Measurements from ENCODE around the gene PRRT3. TPM values are rescaled to one million over a fixed set of nuclear protein-coding genes. Genes with fewer than 3 reads are reported as not detected.
"Not testable (repeated sequence)": the region's sequence is repeated elsewhere in the genome, so short reads cannot be mapped to it uniquely, and the experiment has no call there.

PRRT3 gene
- polyA plus RNA-seq, 1 of the 3 experiments (the other 2 are of a cell fraction) = 5.5 TPM

GRCh38 chr3:9897408-9898372 is 54.5 kb downstream of the PRRT3 start:
- CTCF ChIA-PET = interaction anchor here (0.6 to 0.7 kb wide), 2 partner anchors 44 to 51 kb away, joined by 3 read pairs; no protein-coding TSS in a partner anchor
- Histone ChIP-seq H3K4me3 (ENCODE audit: low read depth in 2 of 2, low read length in 1 of 2) (no peak overlapping the region), H3K27ac (ENCODE audit: low read depth in 2 of 2, low read length in 1 of 2) (peak overlapping the region; percentile 5 to 8; a peak in 2 of 4 replicates), H3F3A (replicated peaks; ENCODE audit: insufficient read depth) (peaks cover 25% of the 10 kb centered on the region), H3K4me2 (no peak overlapping the region), H3K4me1 (ENCODE audit: control insufficient read depth in 1 of 2, insufficient read depth in 2 of 2, low read depth in 1 of 2, low read length in 1 of 2) (peaks cover 4 to 9% of the 10 kb centered on the region in 2 experiments; a peak in 2 of 4 replicates), H3K9ac (no peak overlapping the region), H3K9me3 (no peaks in the 10 kb centered on the region), H3K9me2 (no peaks in the 10 kb centered on the region), H3K27me3 (ENCODE audit: insufficient read depth) (no peaks in the 10 kb centered on the region), H2AFZ (ENCODE audit: low read depth) (no peak overlapping the region), H3K79me2 (ENCODE audit: insufficient read depth) (peaks cover 31% of the 10 kb centered on the region), H4K20me1 (ENCODE audit: insufficient read depth) (peaks cover 7% of the 10 kb centered on the region; the same call in 1 of the 2 replicates), H3K36me3 (replicated peaks in 1 of 2; ENCODE audit: control insufficient read depth in 1 of 2, insufficient read depth in 2 of 2, low read length in 1 of 2) (peaks cover 19 to 25% of the 10 kb centered on the region in 2 experiments)
- TF ChIP-seq USF2 (IDR thresholded peaks at IDR 0.05; ENCODE audit: borderline replicate concordance, low read depth, low read length) = no peak
- no peak for TF ChIP-seq EZH2phosphoT487 (IDR thresholded peaks at IDR 0.05; ENCODE audit: borderline replicate concordance, low read depth)
- no peak for TF ChIP-seq POLR2AphosphoS5 (IDR thresholded peaks at IDR 0.05; ENCODE audit: low read depth, low read length)
- no peak for TF ChIP-seq ZBTB33 (IDR thresholded peaks at IDR 0.05; ENCODE audit: borderline replicate concordance, low read depth)
- peak; percentile 88 for TF ChIP-seq PBX3 (IDR thresholded peaks at IDR 0.05)
- TF ChIP-seq YY1 (IDR thresholded peaks at IDR 0.05; ENCODE audit: low read depth) = peak; percentile 44; the same call in 1 of the 2 replicates
- TF ChIP-seq TCF12 (IDR thresholded peaks at IDR 0.05) = peak; percentile 55
- TF ChIP-seq NFIC (IDR thresholded peaks at IDR 0.05; ENCODE audit: borderline replicate concordance) = peak; percentile 66
- no peak for TF ChIP-seq FOXJ3 (CRISPR knock-in tag; IDR thresholded peaks at IDR 0.05)
- TF ChIP-seq MXI1 (IDR thresholded peaks at IDR 0.05; ENCODE audit: low read depth, low read length) = no peak
- peak; percentile 36 for TF ChIP-seq NRF1 (IDR thresholded peaks at IDR 0.05; ENCODE audit: low read depth, low read length)
- no peak for TF ChIP-seq MAX (IDR thresholded peaks at IDR 0.05; ENCODE audit: low read depth)
- WGBS (ENCODE audit: low lambda C conversion rate) = 64% methylated on average over 4 of the region's 4 CpGs
- DNase-seq = no peak
- POLR2A ChIA-PET = no interaction called here

- H3K4me3 ChIP-seq (ENCODE audit: low read depth in 2 of 2, low read length in 1 of 2); DNase-seq; H3K9ac ChIP-seq; H3K4me2 ChIP-seq; POLR2A ChIA-PET; H3K9me2 ChIP-seq; H3K27ac ChIP-seq (ENCODE audit: low read depth in 2 of 2, low read length in 1 of 2); H3K4me1 ChIP-seq (ENCODE audit: control insufficient read depth in 1 of 2, insufficient read depth in 2 of 2, low read depth in 1 of 2, low read length in 1 of 2); H3K9me3 ChIP-seq; H4K20me1 ChIP-seq (ENCODE audit: insufficient read depth); H3K27me3 ChIP-seq (ENCODE audit: insufficient read depth); H2AFZ ChIP-seq (ENCODE audit: low read depth): not testable (repeated sequence)
- Histone ChIP-seq H3F3A (replicated peaks; ENCODE audit: insufficient read depth) (peaks cover 28% of the 10 kb centered on the region), H3K79me2 (ENCODE audit: insufficient read depth) (peaks cover 40% of the 10 kb centered on the region), H3K36me3 (replicated peaks in 1 of 2; ENCODE audit: control insufficient read depth in 1 of 2, insufficient read depth in 2 of 2, low read length in 1 of 2) (peaks cover 23 to 25% of the 10 kb centered on the region in 2 experiments)
- 93% methylated on average over 10 of the region's 10 CpGs for WGBS (ENCODE audit: low lambda C conversion rate)
- CTCF ChIA-PET = interaction anchor here (0.7 kb wide), 1 partner anchor 50 kb away, joined by 3 read pairs; no protein-coding TSS in a partner anchor
Measured at GRCh38 chr3:9896755-9897407, 55.3 kb downstream of the PRRT3 start.

GRCh38 chr3:9895715-9896114 is 56.5 kb downstream of the PRRT3 start:
- H3K27me3 ChIP-seq (ENCODE audit: insufficient read depth); DNase-seq; H3K9ac ChIP-seq; H3K9me2 ChIP-seq; H3K9me3 ChIP-seq; CTCF ChIA-PET; H3K27ac ChIP-seq (ENCODE audit: low read depth in 2 of 2, low read length in 1 of 2); H4K20me1 ChIP-seq (ENCODE audit: insufficient read depth); H3K4me2 ChIP-seq; H3K4me3 ChIP-seq (ENCODE audit: low read depth in 2 of 2, low read length in 1 of 2); H2AFZ ChIP-seq (ENCODE audit: low read depth): not testable (repeated sequence)
- H3F3A ChIP-seq (replicated peaks; ENCODE audit: insufficient read depth) = peaks cover 31% of the 10 kb centered on the region
- POLR2A ChIA-PET = interaction anchor here (0.6 to 0.9 kb wide), 2 partner anchors 15 to 38 kb away, joined by 3 read pairs; partner anchors contain the start of gene CRELD1
- 99% methylated on average over 3 of the region's 3 CpGs for WGBS (ENCODE audit: low lambda C conversion rate)
- H3K4me1 ChIP-seq (ENCODE audit: control insufficient read depth in 1 of 2, insufficient read depth in 2 of 2, low read depth in 1 of 2, low read length in 1 of 2) = peaks cover 0 to 13% of the 10 kb centered on the region in 2 experiments; a peak in 2 of 4 replicates
- peaks cover 23 to 25% of the 10 kb centered on the region in 2 experiments for H3K36me3 ChIP-seq (replicated peaks in 1 of 2; ENCODE audit: control insufficient read depth in 1 of 2, insufficient read depth in 2 of 2, low read length in 1 of 2)
- H3K79me2 ChIP-seq (ENCODE audit: insufficient read depth) = peaks cover 51% of the 10 kb centered on the region

Measured in SK-N-SH (cell line).